Calu3 (cell line): ENCODE measurements around the gene ATRX. TPM values are rescaled to one million over a fixed set of nuclear protein-coding genes. Genes with fewer than 3 reads are reported as not detected.
"Not testable (repeated sequence)": the region's sequence is repeated elsewhere in the genome, so short reads cannot be mapped to it uniquely, and the experiment has no call there.

Experiments
- BruUV-seq: library from RNA; stranded (reverse); fragments of 400-500 nt; replicated peaks from 2 replicates; lab custom pipeline; 2021; lab: Mats Ljungman, UMichigan
- CTCF ChIA-PET: fragments of 300-600 bp; sonication (Branson Sonifier 250); formaldehyde crosslinking; loops from one replicate; lab custom pipeline; 2022; ENCODE audit warnings: antibody characterized with exemption; lab: Charles Lee
- DNase-seq: peaks from one replicate; pipeline ENCODE4 v3.0.0; 2022
- H3K27ac Mint-ChIP-seq: one replicate; pipeline ENCODE4 v1.8.0; 2022; ENCODE audit warnings: mixed read lengths; ENCODE audit not compliant: unreplicated experiment
- H3K27me3 Mint-ChIP-seq: one replicate; pipeline ENCODE4 v1.8.0; 2022; ENCODE audit warnings: mixed read lengths; ENCODE audit not compliant: unreplicated experiment
- H3K36me3 Mint-ChIP-seq: one replicate; pipeline ENCODE4 v1.8.0; 2022; ENCODE audit warnings: mild to moderate bottlenecking, moderate library complexity, mixed read lengths; ENCODE audit not compliant: insufficient read depth, unreplicated experiment
- H3K4me1 Mint-ChIP-seq: one replicate; pipeline ENCODE4 v1.8.0; 2022; ENCODE audit warnings: mild to moderate bottlenecking, low read depth, mixed read lengths; ENCODE audit not compliant: unreplicated experiment
- H3K4me3 Mint-ChIP-seq: one replicate; pipeline ENCODE4 v1.8.0; 2022; ENCODE audit warnings: mild to moderate bottlenecking, low read depth, moderate library complexity, mixed read lengths; ENCODE audit not compliant: unreplicated experiment
- H3K9me3 Mint-ChIP-seq: one replicate; pipeline ENCODE4 v1.8.0; 2022; ENCODE audit warnings: low read depth, mixed read lengths; ENCODE audit not compliant: unreplicated experiment
- intact Hi-C: fragments of 100-400 bp; cut with micrococcal nuclease; formaldehyde crosslinking; loops from one replicate; pipeline ENCODE4 v1.10.0; 2022; ENCODE audit not compliant: unreplicated experiment
- total RNA-seq: library from RNA; stranded (reverse); gene quantifications from 2 replicates; pipeline ENCODE4 v1.2.3, GENCODE V29; 2022
- TF ChIP-seq, protein P1 (sequence below): fragments of 200-600 bp; IDR thresholded peaks from one replicate; pipeline ENCODE4 v1.8.0; 2022; ENCODE audit warnings: antibody characterized with exemption; ENCODE audit not compliant: unreplicated experiment

ATRX gene
- total RNA-seq, 1 experiment from 2014 or later, result 116 TPM

DNA sequence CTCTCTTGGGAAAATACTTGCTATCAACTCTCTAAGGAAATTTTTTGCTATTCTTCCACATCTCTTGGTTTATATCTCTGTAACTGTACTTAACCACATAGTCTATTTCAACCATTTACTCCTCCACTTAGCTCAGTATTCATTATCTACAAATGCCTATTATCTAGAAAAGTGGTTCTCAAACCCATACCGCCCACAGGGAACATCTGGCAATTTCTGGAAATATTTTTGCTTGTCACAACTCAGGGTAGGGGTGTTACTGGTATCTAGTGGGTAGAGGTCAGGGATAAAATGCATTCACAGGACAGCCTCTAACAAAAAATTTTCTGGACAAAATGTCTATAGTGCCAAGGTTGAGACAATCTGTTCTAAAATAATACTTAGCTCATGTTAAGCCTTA lies 14.4 kb downstream of the ATRX start:
- Mint-ChIP-seq H3K9me3 (no peaks in the 10 kb centered on the region), H3K4me3 (no peak overlapping the region), H3K27me3 (no peaks in the 10 kb centered on the region), H3K4me1 (peaks cover 8% of the 10 kb centered on the region), H3K36me3 (no peaks in the 10 kb centered on the region), H3K27ac (no peak overlapping the region)
- CTCF ChIA-PET, result no interaction called here
- DNase-seq, result no peak
- intact Hi-C loops, result no loop called here
- TF ChIP-seq, protein P1, sequence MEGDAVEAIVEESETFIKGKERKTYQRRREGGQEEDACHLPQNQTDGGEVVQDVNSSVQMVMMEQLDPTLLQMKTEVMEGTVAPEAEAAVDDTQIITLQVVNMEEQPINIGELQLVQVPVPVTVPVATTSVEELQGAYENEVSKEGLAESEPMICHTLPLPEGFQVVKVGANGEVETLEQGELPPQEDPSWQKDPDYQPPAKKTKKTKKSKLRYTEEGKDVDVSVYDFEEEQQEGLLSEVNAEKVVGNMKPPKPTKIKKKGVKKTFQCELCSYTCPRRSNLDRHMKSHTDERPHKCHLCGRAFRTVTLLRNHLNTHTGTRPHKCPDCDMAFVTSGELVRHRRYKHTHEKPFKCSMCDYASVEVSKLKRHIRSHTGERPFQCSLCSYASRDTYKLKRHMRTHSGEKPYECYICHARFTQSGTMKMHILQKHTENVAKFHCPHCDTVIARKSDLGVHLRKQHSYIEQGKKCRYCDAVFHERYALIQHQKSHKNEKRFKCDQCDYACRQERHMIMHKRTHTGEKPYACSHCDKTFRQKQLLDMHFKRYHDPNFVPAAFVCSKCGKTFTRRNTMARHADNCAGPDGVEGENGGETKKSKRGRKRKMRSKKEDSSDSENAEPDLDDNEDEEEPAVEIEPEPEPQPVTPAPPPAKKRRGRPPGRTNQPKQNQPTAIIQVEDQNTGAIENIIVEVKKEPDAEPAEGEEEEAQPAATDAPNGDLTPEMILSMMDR, result no peak
- BruUV-seq, result no TSS peak

DNA sequence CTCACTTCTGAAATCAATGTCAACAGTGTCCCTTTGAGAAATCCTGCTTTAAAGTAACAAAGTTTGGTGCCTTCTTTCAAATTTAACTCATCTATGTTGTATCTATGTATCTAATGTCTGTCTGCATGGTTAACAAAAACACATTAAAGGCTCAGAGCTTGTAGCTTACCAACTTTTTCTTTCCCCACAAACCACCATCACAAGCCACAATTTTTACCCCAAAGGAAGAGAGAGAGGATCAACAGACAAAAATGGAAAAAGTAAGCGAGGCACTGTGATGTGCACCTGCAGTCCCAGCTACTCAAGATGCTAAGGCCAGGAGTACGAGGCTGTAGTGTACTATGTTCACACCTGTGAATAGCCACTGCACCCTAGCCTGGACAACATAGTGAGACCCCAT lies 17.2 kb downstream of the ATRX start:
- Mint-ChIP-seq H3K4me1 (peaks cover 8% of the 10 kb centered on the region), H3K27ac (no peak overlapping the region), H3K27me3 (no peaks in the 10 kb centered on the region), H3K4me3 (no peak overlapping the region), H3K36me3 (no peaks in the 10 kb centered on the region), H3K9me3 (no peaks in the 10 kb centered on the region)
- CTCF ChIA-PET, result no interaction called here
- intact Hi-C loops, result no loop called here
- TF ChIP-seq, protein P1, result no peak
- no peak for DNase-seq
- BruUV-seq, result no TSS peak

DNA sequence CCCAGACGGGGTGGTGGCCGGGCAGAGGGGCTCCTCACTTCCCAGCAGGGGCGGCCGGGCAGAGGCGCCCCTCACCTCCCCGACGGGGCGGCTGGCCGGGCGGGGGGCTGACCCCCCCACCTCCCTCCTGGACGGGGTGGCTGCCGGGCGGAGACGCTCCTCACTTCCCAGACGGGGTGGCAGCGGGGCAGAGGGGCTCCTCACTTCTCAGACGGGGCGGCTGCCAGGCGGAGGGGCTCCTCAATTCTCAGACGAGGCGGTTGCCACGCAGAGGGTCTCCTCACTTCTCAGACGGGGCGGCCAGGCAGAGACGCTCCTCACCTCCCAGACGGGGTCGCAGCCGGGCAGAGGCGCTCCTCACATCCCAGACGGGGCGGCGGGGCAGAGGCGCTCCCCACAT lies 19.8 kb downstream of the ATRX start:
- H3K27ac Mint-ChIP-seq, BruUV-seq, intact Hi-C loops: not testable (repeated sequence)

DNA sequence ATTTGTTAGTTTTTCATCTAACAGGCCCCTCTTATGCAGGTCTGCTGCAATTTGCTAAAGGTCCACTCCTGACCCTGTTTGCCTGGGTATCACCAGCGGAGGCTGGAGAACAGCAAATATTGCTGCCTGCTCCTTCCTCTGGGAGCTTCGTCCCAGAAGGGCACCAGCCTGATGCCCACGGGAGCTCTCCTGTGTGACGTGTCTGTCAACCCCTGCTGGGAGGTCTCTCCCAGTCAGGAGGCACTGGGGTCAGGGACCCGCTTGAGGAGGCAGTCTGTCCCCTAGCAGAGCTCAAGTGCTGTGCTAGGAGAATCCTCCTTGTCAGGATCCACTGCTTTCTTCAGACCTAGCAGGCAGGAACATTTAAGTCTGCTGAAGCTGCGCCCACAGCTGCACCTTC lies 30.5 kb downstream of the ATRX start:
- Mint-ChIP-seq H3K27me3 (no peaks in the 10 kb centered on the region), H3K36me3 (peaks cover 16% of the 10 kb centered on the region), H3K4me3 (no peak overlapping the region), H3K9me3 (peaks cover 7% of the 10 kb centered on the region), H3K4me1 (no peaks in the 10 kb centered on the region), H3K27ac (no peak overlapping the region)
- no peak for DNase-seq
- TF ChIP-seq, protein P1, result no peak
- intact Hi-C loops, result no loop called here
- CTCF ChIA-PET, result interaction anchor here (1.0 kb wide), 1 partner anchor 11 kb away, joined by 4 read pairs; no protein-coding TSS in a partner anchor
- no TSS peak for BruUV-seq

More for the DNA sequence above, 19.8 kb downstream of the ATRX start:
- H3K9me3 Mint-ChIP-seq, DNase-seq, CTCF ChIA-PET, H3K36me3 Mint-ChIP-seq, H3K4me1 Mint-ChIP-seq, H3K27me3 Mint-ChIP-seq, H3K4me3 Mint-ChIP-seq: not testable (repeated sequence)

DNA sequence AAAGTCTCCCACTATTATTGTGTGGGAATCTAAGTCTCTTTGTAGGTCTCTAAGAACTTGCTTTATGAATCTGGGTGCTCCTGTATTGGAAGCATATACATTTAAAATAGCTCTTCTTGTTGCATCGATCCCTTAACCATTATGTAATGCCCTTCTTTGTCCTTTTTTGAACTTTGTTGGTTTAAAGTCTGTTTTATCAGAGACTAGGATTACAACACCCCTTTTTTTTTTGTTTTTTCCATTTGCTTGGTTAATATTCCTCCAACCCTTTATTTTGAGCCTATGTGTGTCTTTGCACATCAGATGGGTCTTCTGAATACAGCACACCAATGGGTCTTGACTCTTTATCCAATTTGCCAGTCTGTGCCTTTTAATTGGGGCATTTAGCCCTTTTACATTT lies 32.1 kb downstream of the ATRX start:
- intact Hi-C loops, CTCF ChIA-PET, DNase-seq, BruUV-seq, H3K27ac Mint-ChIP-seq, H3K9me3 Mint-ChIP-seq, H3K4me1 Mint-ChIP-seq, H3K4me3 Mint-ChIP-seq, H3K27me3 Mint-ChIP-seq: not testable (repeated sequence)
- peaks cover 16% of the 10 kb centered on the region for H3K36me3 Mint-ChIP-seq
